ENCODE measurements around the gene RARA.

RARA gene

DNA sequence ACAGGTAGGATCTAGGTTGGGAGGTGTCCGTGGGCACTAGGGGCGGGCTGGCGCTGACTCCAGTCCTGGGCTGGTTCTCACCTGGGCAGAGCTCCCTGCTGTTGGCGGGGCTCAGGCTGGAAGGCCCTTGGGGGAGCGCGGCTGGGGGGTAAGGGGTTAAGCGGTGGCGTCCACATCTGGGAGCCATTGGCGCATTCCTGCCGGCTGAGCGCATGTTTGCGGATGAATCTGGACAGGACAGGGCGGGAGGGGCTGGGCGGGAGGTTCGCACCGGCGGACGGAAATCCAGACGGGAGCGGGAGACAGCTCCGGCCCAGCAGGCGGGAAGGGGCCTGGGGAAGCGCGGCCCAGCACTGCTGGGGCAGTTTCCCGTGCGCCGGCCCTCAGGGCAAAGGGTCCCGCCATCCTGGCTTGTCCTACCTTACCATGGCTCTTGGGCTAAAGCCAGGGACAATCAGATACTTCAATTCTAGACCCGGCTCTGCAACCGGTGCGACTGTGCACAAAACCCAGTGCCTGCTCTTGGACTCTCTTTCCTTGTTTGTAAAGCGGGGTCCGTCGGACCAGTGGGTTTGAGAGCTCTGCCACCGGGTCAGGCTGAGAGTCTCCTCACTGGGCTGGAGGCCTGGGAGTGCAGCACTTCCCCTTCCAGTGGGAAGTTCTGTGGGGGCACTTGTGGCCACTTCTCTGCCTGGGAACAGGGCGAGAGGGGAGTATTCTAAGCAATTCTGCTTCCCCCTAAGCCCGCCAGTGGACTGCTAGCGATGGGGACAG, 7.8 kb downstream of the RARA start:
- TF ChIP-seq, protein P1, sequence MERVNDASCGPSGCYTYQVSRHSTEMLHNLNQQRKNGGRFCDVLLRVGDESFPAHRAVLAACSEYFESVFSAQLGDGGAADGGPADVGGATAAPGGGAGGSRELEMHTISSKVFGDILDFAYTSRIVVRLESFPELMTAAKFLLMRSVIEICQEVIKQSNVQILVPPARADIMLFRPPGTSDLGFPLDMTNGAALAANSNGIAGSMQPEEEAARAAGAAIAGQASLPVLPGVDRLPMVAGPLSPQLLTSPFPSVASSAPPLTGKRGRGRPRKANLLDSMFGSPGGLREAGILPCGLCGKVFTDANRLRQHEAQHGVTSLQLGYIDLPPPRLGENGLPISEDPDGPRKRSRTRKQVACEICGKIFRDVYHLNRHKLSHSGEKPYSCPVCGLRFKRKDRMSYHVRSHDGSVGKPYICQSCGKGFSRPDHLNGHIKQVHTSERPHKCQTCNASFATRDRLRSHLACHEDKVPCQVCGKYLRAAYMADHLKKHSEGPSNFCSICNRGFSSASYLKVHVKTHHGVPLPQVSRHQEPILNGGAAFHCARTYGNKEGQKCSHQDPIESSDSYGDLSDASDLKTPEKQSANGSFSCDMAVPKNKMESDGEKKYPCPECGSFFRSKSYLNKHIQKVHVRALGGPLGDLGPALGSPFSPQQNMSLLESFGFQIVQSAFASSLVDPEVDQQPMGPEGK (CRISPR knock-in tag; IDR thresholded peaks at IDR 0.05; ENCODE audit: borderline replicate concordance), result peak; percentile 66; the same call in 1 of the 2 replicates
- TF ChIP-seq SNAI2 (CRISPR knock-in tag; IDR thresholded peaks at IDR 0.05) (no peak), TCF4 (CRISPR knock-in tag; IDR thresholded peaks at IDR 0.05; ENCODE audit: borderline replicate concordance) (peak; percentile 52)
- peak; percentile 30 for ATAC-seq

DNA sequence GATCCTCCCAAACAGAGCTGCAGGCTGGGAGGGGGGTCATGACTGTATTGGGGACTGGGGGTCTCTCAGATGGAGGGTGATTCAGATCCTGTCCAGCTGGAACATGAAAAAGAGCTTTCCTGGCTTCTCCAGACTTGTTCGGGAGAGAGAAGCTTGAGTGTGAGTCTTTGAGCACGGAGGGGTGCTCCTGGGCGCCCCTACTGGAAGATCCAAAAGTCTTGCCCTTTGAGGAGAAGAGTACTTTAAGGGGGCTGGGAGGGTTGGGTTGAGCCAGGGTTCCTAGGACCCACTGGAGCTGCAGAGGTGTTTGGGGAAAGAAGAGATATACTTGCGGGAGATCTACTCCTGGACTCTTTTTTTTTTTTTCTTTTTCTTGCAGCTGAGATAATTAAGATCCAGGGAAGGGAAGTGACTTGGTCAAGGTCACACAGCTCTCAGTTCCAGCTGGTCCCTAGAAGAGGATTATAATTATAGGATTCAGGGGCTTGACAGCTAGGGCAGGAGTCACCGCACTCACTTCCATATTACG, 8.4 kb downstream of the RARA start:
- TF ChIP-seq, protein P2, sequence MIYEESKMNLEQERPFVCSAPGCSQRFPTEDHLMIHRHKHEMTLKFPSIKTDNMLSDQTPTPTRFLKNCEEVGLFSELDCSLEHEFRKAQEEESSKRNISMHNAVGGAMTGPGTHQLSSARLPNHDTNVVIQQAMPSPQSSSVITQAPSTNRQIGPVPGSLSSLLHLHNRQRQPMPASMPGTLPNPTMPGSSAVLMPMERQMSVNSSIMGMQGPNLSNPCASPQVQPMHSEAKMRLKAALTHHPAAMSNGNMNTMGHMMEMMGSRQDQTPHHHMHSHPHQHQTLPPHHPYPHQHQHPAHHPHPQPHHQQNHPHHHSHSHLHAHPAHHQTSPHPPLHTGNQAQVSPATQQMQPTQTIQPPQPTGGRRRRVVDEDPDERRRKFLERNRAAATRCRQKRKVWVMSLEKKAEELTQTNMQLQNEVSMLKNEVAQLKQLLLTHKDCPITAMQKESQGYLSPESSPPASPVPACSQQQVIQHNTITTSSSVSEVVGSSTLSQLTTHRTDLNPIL (CRISPR knock-in tag; IDR thresholded peaks at IDR 0.05; ENCODE audit: low read depth), result 0 out of 2 replicates have a peak, but pooled peaks have one; percentile 24
- TF ChIP-seq ESRRG (CRISPR knock-in tag; IDR thresholded peaks at IDR 0.05) (no peak), ARNTL (CRISPR knock-in tag; IDR thresholded peaks at IDR 0.05; ENCODE audit: borderline replicate concordance, low read depth) (no peak), ZFP30 (CRISPR knock-in tag; IDR thresholded peaks at IDR 0.05) (no peak)
- peak; percentile 54 for ATAC-seq

DNA sequence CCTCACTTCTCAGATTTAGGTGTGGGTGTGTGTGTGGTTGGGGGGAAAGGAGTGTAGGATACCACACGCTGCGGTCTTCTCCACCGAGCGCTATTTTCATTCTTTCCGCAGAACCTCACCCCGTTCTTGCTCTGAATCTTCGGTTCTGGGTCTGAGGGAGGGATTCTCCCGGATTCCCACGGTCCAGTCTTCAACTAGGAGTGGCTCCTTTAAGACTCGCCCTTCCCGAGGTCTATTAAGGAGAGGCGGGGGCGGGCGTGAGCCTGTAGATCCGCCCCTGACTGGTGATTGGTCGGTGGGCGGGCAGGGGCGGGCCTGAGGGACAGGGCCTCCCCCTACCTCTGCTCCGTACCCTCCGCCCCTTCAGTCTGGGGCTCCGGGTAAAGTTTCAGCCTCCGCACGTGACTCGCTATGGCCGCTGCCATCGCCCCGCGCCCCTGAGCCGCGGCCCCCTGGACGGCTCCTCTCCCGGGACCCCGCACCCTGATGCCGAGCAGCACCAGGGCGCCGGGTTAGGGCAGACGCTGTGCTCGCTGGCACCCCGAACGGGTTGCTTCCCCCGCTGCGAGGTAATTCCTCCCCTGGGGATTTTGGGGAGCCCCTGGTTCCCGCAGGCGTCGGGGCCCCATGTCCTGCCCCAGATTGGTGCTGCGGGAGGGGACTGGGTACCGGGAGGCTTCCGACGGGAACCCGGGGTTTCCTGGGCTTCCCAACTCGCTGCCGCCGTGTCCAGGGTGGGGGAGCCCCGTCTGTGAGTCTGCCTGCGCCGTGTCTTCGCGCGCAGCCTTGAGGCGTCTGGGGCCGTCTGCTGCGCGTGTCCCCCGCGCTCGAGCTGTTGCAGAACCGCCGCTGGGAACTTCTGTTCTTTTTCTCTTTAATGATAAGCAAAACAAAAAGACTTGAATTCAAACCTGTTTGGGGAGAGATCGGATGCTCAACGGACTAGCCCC, 9.2 kb downstream of the RARA start:
- no peak for TF ChIP-seq ZFP3 (CRISPR knock-in tag; IDR thresholded peaks at IDR 0.05)
- TF ChIP-seq ZNF70 (CRISPR knock-in tag; IDR thresholded peaks at IDR 0.05), result no peak
- TF ChIP-seq, protein P3, sequence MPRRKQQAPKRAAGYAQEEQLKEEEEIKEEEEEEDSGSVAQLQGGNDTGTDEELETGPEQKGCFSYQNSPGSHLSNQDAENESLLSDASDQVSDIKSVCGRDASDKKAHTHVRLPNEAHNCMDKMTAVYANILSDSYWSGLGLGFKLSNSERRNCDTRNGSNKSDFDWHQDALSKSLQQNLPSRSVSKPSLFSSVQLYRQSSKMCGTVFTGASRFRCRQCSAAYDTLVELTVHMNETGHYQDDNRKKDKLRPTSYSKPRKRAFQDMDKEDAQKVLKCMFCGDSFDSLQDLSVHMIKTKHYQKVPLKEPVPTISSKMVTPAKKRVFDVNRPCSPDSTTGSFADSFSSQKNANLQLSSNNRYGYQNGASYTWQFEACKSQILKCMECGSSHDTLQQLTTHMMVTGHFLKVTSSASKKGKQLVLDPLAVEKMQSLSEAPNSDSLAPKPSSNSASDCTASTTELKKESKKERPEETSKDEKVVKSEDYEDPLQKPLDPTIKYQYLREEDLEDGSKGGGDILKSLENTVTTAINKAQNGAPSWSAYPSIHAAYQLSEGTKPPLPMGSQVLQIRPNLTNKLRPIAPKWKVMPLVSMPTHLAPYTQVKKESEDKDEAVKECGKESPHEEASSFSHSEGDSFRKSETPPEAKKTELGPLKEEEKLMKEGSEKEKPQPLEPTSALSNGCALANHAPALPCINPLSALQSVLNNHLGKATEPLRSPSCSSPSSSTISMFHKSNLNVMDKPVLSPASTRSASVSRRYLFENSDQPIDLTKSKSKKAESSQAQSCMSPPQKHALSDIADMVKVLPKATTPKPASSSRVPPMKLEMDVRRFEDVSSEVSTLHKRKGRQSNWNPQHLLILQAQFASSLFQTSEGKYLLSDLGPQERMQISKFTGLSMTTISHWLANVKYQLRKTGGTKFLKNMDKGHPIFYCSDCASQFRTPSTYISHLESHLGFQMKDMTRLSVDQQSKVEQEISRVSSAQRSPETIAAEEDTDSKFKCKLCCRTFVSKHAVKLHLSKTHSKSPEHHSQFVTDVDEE (CRISPR knock-in tag; IDR thresholded peaks at IDR 0.05), result no peak
- no peak for TF ChIP-seq PPARA (CRISPR knock-in tag; IDR thresholded peaks at IDR 0.05; ENCODE audit: borderline replicate concordance)
- no peak for TF ChIP-seq ZFP30 (CRISPR knock-in tag; IDR thresholded peaks at IDR 0.05)
- no peak for TF ChIP-seq ARNTL (CRISPR knock-in tag; IDR thresholded peaks at IDR 0.05; ENCODE audit: borderline replicate concordance, low read depth)
- no peak for TF ChIP-seq ZNF565 (CRISPR knock-in tag; conservative IDR thresholded peaks at IDR 0.05; ENCODE audit: low read depth)
- TF ChIP-seq, protein P4, sequence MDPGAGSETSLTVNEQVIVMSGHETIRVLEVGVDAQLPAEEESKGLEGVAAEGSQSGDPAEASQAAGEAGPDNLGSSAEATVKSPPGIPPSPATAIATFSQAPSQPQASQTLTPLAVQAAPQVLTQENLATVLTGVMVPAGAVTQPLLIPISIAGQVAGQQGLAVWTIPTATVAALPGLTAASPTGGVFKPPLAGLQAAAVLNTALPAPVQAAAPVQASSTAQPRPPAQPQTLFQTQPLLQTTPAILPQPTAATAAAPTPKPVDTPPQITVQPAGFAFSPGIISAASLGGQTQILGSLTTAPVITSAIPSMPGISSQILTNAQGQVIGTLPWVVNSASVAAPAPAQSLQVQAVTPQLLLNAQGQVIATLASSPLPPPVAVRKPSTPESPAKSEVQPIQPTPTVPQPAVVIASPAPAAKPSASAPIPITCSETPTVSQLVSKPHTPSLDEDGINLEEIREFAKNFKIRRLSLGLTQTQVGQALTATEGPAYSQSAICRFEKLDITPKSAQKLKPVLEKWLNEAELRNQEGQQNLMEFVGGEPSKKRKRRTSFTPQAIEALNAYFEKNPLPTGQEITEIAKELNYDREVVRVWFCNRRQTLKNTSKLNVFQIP (CRISPR knock-in tag; IDR thresholded peaks at IDR 0.05; ENCODE audit: borderline replicate concordance, low read depth), result no peak
- ATAC-seq, result peak; percentile 84

DNA sequence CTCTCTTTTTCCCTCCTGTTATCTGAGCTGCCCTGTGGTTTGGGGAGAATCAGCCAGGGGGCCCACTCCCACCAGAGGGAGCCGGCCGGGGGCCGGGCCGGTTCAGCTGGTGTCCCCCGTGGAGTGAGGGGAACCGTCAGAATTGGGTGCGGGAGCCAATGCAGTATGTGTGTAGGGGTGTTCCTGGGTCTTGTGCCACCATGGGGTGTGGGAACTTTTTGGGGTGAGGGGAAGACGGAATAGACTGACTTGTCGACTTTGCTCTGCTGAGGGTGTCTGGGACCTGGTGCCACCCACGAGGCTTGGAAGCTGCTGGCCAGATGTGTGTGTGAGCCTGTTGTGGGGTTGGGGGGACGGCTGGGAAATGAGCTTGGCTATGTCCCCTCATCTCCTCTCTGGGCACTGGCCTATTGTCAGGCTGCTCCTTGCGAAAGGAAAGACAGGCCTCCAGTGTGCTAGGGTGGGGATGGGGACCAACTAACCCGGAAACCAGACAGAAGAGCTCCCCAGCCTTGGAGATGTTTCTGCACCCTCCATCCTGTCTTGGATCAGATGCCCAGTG, 9.9 kb downstream of the RARA start:
- no peak for ATAC-seq
- no peak for TF ChIP-seq TOX (CRISPR knock-in tag; IDR thresholded peaks at IDR 0.05; ENCODE audit: borderline replicate concordance)
- no peak for TF ChIP-seq SNAI2 (CRISPR knock-in tag; IDR thresholded peaks at IDR 0.05)
- no peak for TF ChIP-seq PPARA (CRISPR knock-in tag; IDR thresholded peaks at IDR 0.05; ENCODE audit: borderline replicate concordance)
- no peak for TF ChIP-seq ZNF8 (CRISPR knock-in tag; IDR thresholded peaks at IDR 0.05)
- TF ChIP-seq ZFP3 (CRISPR knock-in tag; IDR thresholded peaks at IDR 0.05), result no peak
- no peak for TF ChIP-seq ARNTL (CRISPR knock-in tag; IDR thresholded peaks at IDR 0.05; ENCODE audit: borderline replicate concordance, low read depth)
- TF ChIP-seq, protein P2 (CRISPR knock-in tag; IDR thresholded peaks at IDR 0.05; ENCODE audit: low read depth), result no peak
- TF ChIP-seq ZNF70 (CRISPR knock-in tag; IDR thresholded peaks at IDR 0.05), result no peak
- TF ChIP-seq CSDC2 (CRISPR knock-in tag; IDR thresholded peaks at IDR 0.05), result no peak
- TF ChIP-seq OSR1 (CRISPR knock-in tag; IDR thresholded peaks at IDR 0.05), result no peak
- TF ChIP-seq ZNF565 (CRISPR knock-in tag; conservative IDR thresholded peaks at IDR 0.05; ENCODE audit: low read depth), result no peak
- no peak for TF ChIP-seq ISL1 (CRISPR knock-in tag; IDR thresholded peaks at IDR 0.05)
- TF ChIP-seq, protein P5, sequence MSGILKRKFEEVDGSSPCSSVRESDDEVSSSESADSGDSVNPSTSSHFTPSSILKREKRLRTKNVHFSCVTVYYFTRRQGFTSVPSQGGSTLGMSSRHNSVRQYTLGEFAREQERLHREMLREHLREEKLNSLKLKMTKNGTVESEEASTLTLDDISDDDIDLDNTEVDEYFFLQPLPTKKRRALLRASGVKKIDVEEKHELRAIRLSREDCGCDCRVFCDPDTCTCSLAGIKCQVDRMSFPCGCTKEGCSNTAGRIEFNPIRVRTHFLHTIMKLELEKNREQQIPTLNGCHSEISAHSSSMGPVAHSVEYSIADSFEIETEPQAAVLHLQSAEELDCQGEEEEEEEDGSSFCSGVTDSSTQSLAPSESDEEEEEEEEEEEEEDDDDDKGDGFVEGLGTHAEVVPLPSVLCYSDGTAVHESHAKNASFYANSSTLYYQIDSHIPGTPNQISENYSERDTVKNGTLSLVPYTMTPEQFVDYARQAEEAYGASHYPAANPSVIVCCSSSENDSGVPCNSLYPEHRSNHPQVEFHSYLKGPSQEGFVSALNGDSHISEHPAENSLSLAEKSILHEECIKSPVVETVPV (CRISPR knock-in tag; IDR thresholded peaks at IDR 0.05), result no peak
- no peak for TF ChIP-seq GLIS3 (CRISPR knock-in tag; IDR thresholded peaks at IDR 0.05)
- no peak for TF ChIP-seq ZFP30 (CRISPR knock-in tag; IDR thresholded peaks at IDR 0.05)
- no peak for TF ChIP-seq RARB (CRISPR knock-in tag; IDR thresholded peaks at IDR 0.05)
- no peak for TF ChIP-seq BACH2 (CRISPR knock-in tag; IDR thresholded peaks at IDR 0.05; ENCODE audit: borderline replicate concordance)
